ENCODE measurements around the gene POU3F1. TPM values are rescaled to one million over a fixed set of nuclear protein-coding genes. Genes with fewer than 3 reads are reported as not detected.
A peak's percentile ranks its signal among the peaks of the same experiment; 100 is the strongest.

POU3F1 gene
- total and polyA plus RNA-seq, 2 of the 4 experiments (the other 2 are of a cell fraction), result not detected

- in situ Hi-C loops (cut with MboI; ENCODE audit: low sequenced_read_pairs), result loop anchor here (25.0 kb wide), 3 partner anchors 413 to 1538 kb away; partner anchors contain the start of genes GNL2, MRPS15 and OSCP1
- H3K4me1 ChIP-seq (ENCODE audit: control insufficient read depth, insufficient read depth, low read length), result peaks cover 39% of the 10 kb centered on the region
- peak overlapping the region; percentile 97 for H2BK120ac ChIP-seq (ENCODE audit: low read depth, low read length)
- ChIA-PET CTCF (interaction anchor here (1.3 to 2.1 kb wide), 3 partner anchors 10 to 13 kb away, joined by 4 to 7 read pairs (median 4); no protein-coding TSS in a partner anchor), POLR2A (ENCODE audit: unreplicated experiment) (interaction anchor here (0.5 to 1.0 kb wide), 4 partner anchors 12 to 809 kb away, joined by 3 to 6 read pairs (median 4); no protein-coding TSS in a partner anchor)
- H3K9me1 ChIP-seq (ENCODE audit: insufficient read depth, low read length), result peaks cover 24% of the 10 kb centered on the region
- ATAC-seq (ENCODE audit: low read depth) (peak; percentile 25), DNase-seq (peak; percentile 87)
- H3K27me3 ChIP-seq (ENCODE audit: control insufficient read depth, insufficient read depth, low read length), result no peaks in the 10 kb centered on the region
- peak overlapping the region; percentile 93 for H3K56ac ChIP-seq (ENCODE audit: extremely low read depth, insufficient read depth, low read length)
- H3K14ac ChIP-seq (replicated peaks; ENCODE audit: low read depth, low read length), result peak overlapping the region; percentile 94
- H2BK20ac ChIP-seq (ENCODE audit: low read depth, low read length), result peak overlapping the region; percentile 92
- BruUV-seq (replicated peaks), result no TSS peak
- peaks cover 30 to 79% of the 10 kb centered on the region in 2 experiments; a peak in 3 of 4 replicates for H3K79me1 ChIP-seq (ENCODE audit: low read depth in 1 of 2, low read length in 2 of 2)
- peak overlapping the region; percentile 97 for H2AK9ac ChIP-seq (replicated peaks; ENCODE audit: low read depth, low read length, poor library complexity)
- peak overlapping the region; percentile 94 for H3K23ac ChIP-seq (ENCODE audit: low read depth, low read length)
- peak overlapping the region; percentile 99 for H4K91ac ChIP-seq (ENCODE audit: insufficient read depth, low read depth, low read length)
- peak overlapping the region; percentile 78 for H4K5ac ChIP-seq (ENCODE audit: low read depth, low read length)
- H3K9ac ChIP-seq (ENCODE audit: low read depth, low read length), result peak overlapping the region; percentile 56
- intact Hi-C loops (cut with micrococcal nuclease), result no loop called here
- 20% methylated on average over 2 of the region's 13 CpGs; no CpG with 5 or more reads in 1 of the 2 experiments for WGBS, 2 experiments (ENCODE audit: extremely low coverage in 2 of 2, insufficient read length in 1 of 2)
- H2BK15ac ChIP-seq (ENCODE audit: low read depth, low read length), result peak overlapping the region; percentile 96; the same call in 2 of the 3 replicates
- TF ChIP-seq RFX5 (IDR thresholded peaks at IDR 0.05; ENCODE audit: low read depth, low read length) (no peak), MAZ (IDR thresholded peaks at IDR 0.05; ENCODE audit: borderline replicate concordance, low read depth, low read length) (0 out of 2 replicates have a peak, but pooled peaks have one; percentile 29), USF2 (IDR thresholded peaks at IDR 0.05; ENCODE audit: low read depth, low read length) (no peak), FOS (IDR thresholded peaks at IDR 0.05; ENCODE audit: low read depth, low read length) (0 out of 2 replicates have a peak, but pooled peaks have one; percentile 38), RCOR1 (IDR thresholded peaks at IDR 0.05; ENCODE audit: insufficient replicate concordance, low read length) (no peak), NFE2L2 (IDR thresholded peaks at IDR 0.05; ENCODE audit: low read depth, low read length) (no peak)
- H4K20me1 ChIP-seq (ENCODE audit: insufficient read depth, low read length), result peaks cover 14% of the 10 kb centered on the region; the same call in 1 of the 2 replicates
- H3K4me3 ChIP-seq (ENCODE audit: insufficient read depth, low read depth, low read length), result no peak overlapping the region
- dilution Hi-C loops (cut with HindIII; ENCODE audit: low sequenced_read_pairs, unreplicated experiment), result no loop called here
- peak overlapping the region; percentile 98 for H3K4ac ChIP-seq (ENCODE audit: low read depth, low read length)
- H3K36me3 ChIP-seq (ENCODE audit: control insufficient read depth, insufficient read depth, low read length), result peaks cover 26% of the 10 kb centered on the region
- H3K4me2 ChIP-seq (ENCODE audit: low read depth, low read length), result peak overlapping the region; percentile 59
- H3K9me3 ChIP-seq (ENCODE audit: control insufficient read depth, insufficient read depth, low read length), result no peaks in the 10 kb centered on the region
- H2AFZ ChIP-seq (replicated peaks; ENCODE audit: low read length, poor library complexity), result peak overlapping the region; percentile 89
- H2BK5ac ChIP-seq (ENCODE audit: low read depth, low read length, poor library complexity, severe bottlenecking), result peak overlapping the region; percentile 91
- H2AK5ac ChIP-seq (ENCODE audit: low read depth, low read length), result peak overlapping the region; percentile 99
- H3K27ac ChIP-seq (ENCODE audit: insufficient read depth, low read length), result peak overlapping the region; percentile 89
- H4K8ac ChIP-seq (ENCODE audit: low read depth in 2 of 2, low read length in 2 of 2), result peak overlapping the region; percentile 90 to 98
- H3K18ac ChIP-seq (ENCODE audit: low read depth, low read length), result peak overlapping the region; percentile 75
Measured at GRCh38 chr1:38000529-38001455, 45.8 kb downstream of the POU3F1 start.
